Measurements from ENCODE around the gene PODNL1.

The PODNL1 gene, protein sequence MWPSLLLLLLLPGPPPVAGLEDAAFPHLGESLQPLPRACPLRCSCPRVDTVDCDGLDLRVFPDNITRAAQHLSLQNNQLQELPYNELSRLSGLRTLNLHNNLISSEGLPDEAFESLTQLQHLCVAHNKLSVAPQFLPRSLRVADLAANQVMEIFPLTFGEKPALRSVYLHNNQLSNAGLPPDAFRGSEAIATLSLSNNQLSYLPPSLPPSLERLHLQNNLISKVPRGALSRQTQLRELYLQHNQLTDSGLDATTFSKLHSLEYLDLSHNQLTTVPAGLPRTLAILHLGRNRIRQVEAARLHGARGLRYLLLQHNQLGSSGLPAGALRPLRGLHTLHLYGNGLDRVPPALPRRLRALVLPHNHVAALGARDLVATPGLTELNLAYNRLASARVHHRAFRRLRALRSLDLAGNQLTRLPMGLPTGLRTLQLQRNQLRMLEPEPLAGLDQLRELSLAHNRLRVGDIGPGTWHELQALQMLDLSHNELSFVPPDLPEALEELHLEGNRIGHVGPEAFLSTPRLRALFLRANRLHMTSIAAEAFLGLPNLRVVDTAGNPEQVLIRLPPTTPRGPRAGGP

DNA sequence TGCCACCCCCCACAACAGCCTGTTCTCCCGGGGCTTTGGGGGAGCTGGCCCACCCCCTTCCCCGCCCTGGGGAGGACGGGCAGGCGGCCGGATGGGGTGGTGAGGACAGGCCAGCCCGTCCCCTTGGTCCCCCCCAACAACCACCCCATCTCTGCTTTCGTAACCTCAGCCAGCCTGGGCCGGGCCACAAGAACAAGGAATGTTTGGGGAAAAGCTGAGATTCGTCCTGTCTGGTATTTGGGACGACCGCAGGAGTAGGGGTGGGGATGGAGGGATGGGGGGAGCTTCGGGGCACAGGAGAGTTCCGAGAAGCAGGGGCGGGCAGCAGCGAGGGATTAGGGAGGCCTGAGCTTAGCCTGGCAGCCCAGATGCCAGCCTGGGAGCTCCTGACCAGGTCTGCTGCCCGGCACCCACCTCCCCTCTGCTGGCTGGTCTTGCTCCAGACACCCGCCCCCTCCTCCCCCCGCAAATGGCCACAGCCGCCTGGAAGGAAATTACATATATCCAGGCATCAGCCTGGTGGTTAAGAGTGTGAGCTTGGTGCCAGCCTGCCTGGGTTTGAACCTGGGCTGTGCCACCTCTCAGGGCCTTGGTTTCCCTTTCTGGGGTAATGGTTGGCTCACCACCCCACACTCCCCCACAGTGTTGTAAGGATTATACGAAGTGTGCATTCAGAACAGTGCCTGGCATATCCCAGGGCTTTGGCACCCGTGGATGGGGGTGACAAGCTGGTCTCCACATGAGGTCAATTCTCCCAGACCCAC is at the start of gene PODNL1:
Gene PODNL1, minus strand, starts transcription at position 117 of the 764 bp plus-strand sequence. CDS start 236 bp downstream, outside the sequence.
- peak; percentile 92 for DNase-seq (ENCODE audit: low spot score)

DNA sequence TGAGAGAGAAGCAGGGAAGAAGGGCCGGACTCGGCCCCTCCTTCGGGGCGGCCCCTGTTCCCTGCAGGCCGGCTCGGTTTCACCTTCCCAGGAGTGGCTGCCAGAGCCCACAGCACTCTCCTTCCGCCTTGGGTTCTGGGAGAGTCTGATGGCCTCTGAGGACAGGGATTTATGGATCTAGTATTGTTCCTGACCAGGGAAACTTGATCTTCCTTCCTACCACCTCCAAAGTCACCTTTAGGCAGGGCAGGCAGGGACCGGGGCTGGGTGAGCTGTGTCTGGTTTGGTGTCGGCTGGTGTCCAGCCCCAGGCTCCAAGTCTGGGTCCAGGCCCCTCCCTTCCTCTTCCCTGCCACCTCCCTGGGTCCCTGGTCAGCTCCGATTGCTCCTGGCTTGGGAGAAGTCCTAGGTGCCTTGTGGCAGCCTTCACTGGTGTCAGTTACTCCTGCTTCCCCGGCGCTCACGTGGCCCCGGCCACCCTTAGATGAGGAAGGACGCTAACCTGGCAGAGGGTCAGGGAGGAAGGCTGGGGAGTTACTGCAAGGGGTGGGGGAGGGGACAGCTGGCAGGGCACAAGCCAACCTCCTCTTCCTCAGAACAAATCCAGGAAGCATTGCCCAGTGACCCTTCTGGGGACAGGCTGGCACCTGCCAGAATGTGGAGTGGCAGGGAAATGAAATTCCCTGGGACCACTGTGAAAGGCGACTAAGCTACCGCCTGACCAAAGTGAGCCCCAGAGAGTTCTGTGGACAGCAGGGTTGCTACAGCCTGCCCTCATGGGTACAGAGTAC is 49.1 kb upstream of the PODNL1 start:
- DNase-seq (ENCODE audit: low spot score) = no peak

DNA sequence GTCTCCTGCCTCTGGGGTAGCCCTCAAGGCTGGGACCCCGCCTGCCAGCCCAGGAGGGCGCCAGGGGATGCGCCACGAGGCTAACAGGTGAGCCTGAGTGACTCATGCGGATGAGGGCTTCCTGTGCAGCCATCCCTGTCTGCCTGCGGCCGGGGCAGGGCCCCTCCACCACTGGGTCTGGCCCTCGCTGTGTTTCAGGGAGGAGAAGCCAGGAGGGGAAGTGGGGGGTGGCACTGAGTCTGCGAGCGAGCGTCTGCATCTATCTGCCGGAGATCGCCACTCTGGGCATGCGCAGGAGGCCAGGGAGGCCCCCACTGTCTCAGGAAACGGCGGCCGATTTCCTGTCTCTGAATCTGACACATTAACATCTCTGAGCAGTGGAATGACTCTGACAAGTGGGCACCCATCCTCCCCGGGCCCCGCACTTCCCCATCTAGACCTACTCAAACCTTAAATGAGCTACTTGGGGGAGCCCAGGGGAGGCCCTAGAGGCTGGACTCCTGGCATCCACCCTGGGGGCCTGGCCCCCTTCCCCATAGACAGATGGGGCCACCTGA is 48.2 kb upstream of the PODNL1 start:
- DNase-seq (ENCODE audit: low spot score) = peak; percentile 98

DNA sequence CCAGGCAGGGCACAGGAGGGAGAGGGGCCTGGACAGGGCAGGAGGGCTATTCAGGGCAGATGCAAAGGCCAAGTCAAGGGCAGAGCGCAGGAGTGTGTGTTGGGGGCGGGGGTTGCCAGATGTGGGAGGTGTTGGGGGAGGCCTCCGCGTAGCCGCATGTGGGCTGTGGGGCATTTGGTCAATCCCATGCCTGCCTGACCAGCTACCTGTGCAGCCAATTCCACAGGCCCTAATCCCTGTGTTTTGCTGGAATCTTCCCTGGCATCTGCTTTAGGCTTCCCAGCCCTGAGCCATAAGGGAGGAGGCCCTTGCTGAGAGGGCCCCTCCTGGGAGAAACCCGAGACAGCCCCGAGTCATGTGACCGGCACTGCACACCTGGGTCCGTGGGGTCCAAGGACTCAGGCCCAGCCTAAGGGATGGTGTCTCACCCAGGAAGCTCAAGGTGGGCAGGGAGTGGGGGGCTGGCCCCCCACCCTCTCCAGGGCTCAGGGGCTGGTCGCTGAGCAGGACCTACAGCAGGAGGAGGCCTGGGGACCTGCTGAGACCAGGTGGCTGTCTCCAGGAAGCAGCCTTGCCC is 47.6 kb upstream of the PODNL1 start:
- DNase-seq (ENCODE audit: low spot score) = no peak

DNA sequence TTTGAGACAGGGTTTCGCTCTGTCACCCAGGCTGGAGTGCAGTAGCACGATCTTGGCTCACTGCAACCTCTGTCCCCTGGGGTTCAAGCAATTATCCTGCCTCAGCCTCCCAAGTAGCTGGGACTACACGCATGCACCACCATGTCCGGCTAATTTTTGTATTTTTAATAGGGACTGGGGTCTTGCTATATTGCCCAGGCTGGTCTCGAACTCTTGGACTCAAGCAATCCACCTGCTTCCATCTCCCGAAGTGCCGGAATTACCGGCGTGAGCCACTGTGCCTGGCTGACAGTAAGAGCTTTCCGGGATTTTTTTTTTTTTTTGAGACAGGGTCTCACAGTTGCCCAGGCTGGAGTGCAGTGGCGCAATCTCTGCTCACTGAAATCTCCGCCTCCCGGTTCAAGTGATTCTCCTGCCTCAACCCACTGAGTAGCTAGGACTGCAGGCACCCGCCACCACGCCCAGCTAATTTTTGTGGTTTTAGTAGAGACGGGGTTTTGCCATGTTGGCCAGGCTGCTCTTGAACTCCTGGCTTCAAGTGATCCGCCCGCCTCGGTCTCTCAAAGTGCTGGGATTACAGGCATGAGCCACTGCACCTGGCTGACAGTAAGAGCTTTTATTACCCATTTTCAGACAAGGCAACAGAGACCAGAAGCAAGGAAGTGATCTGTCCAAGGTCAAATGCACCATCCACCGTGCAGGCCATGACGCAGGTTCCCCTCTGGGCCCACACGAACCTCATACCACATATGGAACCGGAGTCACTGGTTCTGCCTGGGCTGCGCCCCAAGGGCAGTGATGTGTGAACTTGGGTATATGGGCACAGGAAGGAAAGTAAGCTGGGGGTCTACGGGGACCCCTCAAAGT is 46.9 kb upstream of the PODNL1 start:
- no peak for DNase-seq (ENCODE audit: low spot score)

DNA sequence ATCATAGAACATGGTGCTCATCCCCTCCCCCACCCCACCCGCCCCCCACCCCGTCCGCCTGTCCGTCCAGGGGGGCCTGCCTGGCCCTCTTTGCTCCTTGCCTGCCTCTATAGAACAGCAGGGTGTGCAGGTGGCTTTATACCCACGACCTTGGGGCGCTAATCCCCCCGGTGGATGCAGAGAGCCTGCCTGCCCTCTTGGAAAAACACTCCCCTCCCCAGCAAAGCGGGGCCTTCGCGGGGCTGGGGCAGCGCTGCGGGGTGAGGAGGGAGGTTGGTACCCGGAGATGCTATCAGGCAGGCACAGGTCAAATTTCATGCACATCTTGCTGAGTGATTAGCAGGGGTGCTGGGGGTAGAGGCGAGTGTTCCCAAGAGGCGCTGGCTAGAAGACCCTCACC is 46.0 kb upstream of the PODNL1 start:
- no peak for DNase-seq (ENCODE audit: low spot score)

DNA sequence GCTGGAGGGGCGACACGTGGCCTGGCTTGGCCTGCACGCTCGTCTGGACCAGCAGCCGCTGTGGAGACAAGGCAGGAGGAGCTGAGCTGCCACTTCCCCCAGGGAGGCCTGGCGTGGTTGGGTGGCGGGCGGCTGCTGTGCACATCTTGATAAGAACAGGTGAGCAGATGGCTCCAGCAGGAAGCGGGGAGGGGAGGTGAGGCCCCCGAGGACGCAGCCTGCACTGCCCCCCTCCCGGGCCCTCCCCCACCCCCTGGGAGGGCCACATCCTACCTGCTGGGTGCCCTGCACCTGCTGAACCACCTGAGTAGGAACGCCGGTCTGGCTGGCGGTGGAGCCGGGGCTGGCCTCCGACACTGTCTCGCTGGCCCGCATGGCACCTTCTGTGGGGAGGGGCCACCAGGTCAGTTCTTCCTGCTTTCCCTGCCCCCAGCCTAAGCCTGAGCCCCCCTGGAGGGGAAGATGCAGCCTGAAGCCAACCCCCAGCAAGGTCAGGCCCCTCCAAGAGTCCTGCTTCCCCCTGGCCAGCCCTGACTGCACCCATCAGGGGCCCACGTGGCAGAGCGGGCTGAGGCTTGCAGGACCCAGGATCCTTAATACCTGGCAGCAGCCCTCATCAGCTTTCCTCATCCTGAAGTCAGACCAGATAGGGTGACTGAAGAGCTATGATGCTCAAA is 45.1 kb upstream of the PODNL1 start:
- no peak for DNase-seq (ENCODE audit: low spot score)

DNA sequence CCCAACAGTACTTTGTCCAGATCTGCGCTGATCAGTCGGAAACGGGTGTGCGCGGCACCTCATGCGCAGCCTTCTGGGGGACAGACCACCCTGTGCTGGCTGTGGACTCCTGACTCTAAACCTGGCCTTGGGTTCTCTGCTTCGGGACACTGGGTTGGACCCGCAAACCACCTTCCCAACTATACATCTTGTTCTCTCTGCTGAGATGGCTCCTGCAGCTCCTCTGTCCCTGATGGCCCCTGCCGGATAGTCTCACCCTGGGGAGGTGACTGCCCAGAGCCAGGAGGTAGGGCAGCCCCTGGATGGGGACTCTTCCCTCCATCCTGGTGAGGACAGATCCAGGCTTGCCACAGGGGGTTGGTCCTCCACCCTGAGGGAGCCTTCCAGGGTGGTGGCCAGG is 44.6 kb upstream of the PODNL1 start:
- no peak for DNase-seq (ENCODE audit: low spot score)

DNA sequence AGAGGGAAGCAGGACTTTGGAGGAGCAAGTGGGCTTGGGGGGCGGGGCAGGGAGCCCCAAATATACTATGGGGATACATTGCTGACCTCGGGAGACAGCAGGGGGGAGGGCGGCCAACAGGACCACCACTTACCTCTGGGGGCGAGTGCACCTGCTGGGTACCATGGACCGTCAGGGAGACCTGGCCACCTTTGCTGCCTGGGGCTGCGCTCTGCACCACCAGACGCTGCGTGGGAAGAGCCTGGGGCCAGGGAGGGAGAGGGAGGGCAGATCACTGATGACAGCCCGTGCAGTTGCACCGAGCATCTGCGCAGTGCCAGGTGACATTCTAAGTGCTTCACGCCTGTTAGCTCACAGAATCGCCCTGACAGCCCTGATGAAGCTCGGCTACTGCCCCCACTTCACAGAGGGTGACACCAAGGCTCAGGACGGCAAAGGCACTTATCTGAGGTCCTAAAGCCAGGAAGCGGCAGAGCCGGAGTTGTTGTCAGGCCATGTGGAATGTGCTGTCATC is 43.8 kb upstream of the PODNL1 start:
- no peak for DNase-seq (ENCODE audit: low spot score)

DNA sequence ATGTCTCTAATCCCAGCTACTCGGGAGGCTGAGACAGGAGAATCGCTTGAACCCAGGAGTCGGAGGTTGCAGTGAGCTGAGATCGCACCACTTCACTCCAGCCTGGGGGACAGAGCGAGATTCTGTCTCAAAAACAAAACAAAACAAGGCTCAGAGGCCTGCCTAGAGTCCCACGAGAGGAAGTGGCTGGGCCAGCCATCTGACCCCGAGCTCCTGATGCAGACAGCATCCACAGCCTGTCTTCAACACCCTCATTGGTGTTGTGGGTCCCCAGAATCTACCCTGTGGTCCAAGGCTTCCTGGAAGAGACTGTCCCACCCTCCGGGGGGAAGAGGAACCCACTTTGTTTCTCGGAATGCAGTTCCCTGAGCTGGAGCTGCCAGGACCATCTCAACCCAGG is 43.2 kb upstream of the PODNL1 start:
- DNase-seq (ENCODE audit: low spot score) = no peak

DNA sequence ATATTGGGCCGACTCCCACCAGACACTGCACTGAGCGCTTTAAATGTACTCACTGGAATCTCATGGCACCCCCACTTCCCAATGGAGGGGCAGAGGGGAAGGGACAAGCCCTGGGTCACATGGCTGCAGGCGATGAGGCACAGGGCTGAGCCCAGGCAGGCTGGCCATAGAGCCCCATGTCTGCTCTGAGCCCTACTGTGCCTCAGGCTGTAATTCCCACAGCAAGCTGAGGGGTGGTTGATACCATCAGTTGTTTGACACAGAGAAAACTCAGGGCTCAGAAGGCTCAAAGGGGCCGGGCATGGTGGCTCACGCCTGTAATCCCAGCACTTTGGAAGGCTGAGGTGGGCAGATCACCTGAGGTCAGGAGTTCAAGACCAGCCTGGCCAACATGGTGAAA is 42.8 kb upstream of the PODNL1 start:
- DNase-seq (ENCODE audit: low spot score) = no peak

DNA sequence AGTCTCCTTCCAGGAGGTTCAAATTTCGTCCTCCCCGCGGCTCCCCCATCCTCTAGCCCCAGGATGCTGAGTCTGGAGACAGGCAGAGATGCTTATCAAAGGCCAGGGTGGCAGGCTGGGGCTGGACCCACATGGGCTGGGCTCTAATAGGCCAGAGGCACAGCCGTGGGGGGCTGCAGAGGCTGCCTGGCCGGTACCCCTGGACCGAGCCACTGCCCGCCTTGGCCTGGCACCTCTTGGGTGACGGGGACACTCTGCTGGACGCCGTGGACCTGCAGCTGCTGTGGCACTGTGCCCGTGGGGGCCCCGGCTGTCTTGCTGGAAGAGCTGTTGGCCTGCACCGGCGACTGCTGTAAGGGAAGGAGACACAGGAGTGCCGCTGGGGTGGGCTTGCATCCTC is 42.1 kb upstream of the PODNL1 start:
- no peak for DNase-seq (ENCODE audit: low spot score)

DNA sequence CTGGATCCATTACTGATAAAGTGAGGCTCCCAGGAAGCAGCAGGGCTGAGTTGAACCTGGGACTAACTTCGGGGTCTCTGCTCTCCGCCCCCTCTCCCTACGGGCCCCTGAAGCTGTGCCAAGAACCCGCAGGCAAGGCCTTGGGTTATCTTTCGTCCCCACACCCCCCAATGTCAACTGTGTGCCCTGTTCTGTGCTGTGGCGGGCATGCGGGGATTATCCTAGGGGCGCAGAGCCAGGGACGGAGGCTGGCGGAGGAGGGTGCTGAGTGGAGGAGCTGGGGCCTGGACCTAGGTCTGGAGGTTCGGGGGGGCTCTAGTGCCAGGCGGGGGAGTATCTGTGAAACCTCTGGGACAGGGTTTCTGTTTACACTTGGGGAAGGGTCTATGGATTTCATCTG is 41.5 kb upstream of the PODNL1 start:
- no peak for DNase-seq (ENCODE audit: low spot score)

DNA sequence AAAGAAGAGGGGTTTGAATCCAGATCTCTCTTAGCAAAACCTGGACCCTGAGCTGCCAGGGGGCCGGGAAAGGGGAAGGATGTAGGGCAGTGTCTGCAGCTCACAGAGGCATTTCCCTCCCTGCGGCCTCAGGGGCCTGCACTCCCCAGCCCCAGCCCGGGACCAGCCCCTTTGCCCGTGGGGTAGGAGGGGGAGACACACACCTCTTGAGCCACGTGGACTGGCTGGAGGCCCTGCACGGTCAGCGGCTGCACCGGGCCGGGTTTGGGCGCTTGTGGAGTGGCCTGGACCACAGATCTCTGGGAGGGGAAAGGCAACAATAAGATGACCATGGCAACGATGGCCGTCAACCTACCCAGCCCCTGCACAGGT is 41.0 kb upstream of the PODNL1 start:
- DNase-seq (ENCODE audit: low spot score) = no peak

DNA sequence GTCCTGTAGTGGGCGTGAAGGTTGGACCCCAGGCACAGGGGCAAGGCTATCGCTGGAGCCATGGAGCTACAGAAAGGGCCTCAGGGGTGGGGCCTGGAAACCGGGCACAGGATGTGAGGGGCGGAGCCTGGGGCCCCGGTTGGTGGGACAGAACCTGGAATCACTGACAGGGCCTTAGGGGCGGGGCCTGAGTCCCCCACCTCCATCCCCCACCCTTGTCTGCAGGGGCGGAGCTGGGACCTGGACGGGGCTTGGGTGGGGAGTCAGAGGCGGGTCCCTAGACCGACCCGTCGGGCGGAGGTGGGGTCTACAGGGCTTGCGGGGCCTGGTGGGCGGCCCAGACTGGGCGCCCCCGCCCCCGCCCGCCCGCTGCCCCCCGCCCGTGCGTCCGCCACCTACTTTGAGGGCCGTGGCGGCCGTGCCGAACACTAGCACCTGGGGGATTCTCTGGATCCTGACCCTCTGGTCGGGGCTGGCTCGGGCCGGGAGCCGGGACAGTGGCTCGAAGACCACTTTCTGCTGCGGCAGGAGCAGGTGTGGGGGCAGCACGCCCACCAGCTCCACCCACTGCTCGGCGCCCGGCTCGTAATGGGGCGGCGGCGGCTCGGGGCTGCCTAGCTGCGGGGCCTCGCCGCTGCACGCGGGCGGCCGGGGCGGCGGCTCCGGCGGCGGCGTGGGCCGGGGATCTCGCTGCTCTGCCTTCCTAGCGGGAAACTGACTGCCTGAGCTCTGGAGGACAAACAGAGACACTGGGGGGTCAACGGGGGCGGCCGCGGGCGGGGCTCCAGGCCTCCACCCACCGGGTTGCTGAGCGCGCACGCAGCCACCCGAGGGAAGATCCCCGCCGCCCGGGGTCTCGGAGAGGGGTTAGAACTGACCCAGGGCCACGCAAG is 40.4 kb upstream of the PODNL1 start:
- DNase-seq (ENCODE audit: low spot score) = peak; percentile 58

DNA sequence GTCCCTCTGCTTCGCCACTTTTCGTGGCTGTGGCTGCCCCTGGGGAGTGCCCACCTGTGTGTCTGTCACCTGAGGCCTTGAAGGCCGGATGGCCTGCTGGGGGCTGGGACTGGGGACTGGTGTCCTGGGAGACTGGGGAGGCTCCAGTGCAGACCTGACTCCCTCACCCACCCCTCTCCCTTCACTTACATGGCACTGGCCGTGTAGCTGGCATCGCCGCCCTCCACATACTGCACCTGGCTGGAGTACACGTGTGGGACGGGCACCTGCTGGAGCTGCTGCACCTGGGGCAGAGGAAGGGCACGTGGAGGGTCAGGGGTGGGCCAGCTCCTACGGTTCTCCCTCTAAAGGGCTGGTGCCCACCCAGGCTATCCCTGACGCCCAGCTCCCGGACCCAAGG is 39.6 kb upstream of the PODNL1 start:
- no peak for DNase-seq (ENCODE audit: low spot score)

DNA sequence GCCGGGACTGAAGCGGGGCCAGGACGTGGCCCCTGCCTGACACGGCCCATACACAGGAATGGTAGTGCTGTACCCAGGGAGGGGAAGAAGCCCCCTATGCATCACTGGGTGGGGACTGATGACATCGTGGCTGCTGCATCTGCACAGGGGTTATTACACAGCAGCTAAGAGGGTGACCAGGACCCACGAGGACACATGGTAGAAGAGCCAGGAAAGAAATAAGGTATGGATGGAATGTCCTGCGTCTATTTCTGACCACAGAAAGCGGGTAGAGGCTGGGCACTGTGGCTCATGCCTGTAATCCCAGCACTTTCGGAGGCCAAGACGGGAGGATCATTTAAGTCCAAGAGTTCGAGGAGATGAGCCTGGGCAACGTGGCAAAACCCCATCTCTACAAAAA is 38.2 kb upstream of the PODNL1 start:
- no peak for DNase-seq (ENCODE audit: low spot score)

DNA sequence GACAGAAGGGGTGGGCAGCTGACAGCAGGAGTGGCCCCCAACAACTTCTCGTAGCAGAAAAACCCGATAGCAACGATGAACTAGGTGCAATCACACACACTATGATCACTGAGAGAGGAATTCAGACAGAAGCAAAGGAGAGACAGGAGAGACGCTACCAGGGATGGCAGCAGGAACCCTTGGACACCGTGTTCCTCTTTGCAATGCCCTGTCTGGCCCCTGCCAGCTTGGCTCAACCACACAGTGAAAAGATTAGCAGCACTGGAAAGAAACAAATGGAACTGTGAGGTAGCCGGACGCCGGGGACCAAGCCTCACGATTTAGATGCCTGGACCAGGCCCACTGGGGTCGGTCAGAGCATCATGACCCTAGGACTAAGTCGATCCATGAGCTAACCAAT is 37.7 kb upstream of the PODNL1 start:
- no peak for DNase-seq (ENCODE audit: low spot score)

DNA sequence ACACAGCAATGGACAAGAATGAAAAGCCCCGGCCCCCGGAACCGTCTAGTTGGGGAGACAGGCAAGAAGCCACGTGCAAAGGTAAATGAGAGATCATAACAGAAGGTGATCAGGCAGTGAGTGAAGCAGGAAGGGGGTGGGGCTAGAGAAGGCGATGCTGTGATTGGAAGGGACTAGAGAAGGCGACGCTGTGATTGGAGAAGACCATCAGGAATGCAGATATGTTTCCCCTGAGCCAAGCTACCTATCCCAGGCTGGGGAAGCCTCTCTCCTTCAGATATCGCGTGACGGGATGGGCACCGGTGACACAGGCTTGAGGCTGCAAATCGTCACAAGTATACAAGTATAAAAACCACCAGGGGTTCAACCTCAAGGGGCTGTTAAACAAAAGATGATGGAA is 35.9 kb upstream of the PODNL1 start:
- no peak for DNase-seq (ENCODE audit: low spot score)

Measured in AG08395 (cell line).